Hematopoietic multipotent progenitor cell treated with erythropoietin and hydrocortisone succinate and interleukin-3 and kit ligand, for 15 days (in vitro differentiated cells): ENCODE measurements around the gene ATP8B1.
"Not testable (repeated sequence)": the region's sequence is repeated elsewhere in the genome, so short reads cannot be mapped to it uniquely, and the experiment has no call there.

Experiments used
- DNase-seq: peaks from one replicate; pipeline ENCODE4 v3.0.0-alpha.2; 2015; ENCODE audit warnings: low spot score

ATP8B1 gene

DNA sequence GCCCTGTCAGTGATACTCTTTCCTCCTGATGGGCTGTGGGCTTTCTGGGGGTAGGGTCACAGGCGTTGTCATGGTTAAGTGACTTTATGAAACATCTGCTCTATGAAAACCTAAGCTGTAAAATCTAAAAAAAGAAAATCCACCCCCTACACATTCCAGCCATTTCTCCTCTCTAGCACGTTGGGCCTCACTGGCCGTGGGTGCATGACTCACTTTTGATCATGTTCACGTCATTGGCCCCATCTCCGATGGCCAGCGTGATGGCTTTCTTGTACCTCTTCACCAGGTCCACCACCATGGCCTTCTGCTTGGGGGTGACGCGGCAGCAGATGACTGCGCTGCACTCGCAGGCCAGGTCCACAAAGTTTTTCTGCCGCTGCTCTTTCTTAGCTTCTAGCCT is 142.2 kb downstream of the ATP8B1 start:
- no peak for DNase-seq

DNA sequence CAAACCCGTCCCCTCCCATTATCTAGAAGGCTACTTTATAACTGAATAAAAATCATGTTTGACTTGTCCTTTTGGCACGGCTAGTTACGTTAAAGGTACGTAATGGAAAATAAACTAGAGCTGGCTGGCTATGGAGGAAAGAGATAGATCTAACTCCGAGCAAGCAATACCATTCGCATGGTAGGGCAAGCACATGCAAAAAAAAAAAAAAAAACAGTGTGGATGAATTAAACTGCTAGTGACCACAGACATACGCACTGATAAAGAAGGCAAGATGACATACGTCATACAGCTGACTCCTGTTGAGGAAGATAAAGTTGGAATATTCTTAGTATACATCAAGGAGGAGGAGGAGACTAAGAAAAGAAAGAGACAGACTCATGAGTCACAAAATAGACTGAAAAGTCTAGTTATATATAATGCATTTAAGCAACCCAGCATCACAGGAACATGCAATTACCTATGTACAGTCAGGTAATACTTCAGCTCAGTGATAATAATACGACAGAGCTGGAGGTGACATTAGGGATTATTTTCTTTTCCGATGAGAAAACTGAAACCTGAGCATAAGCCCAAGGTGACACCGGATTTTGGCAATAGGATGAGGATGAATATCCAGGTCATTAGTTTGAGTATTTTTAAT is 143.5 kb downstream of the ATP8B1 start:
- peak; percentile 96 for DNase-seq

DNA sequence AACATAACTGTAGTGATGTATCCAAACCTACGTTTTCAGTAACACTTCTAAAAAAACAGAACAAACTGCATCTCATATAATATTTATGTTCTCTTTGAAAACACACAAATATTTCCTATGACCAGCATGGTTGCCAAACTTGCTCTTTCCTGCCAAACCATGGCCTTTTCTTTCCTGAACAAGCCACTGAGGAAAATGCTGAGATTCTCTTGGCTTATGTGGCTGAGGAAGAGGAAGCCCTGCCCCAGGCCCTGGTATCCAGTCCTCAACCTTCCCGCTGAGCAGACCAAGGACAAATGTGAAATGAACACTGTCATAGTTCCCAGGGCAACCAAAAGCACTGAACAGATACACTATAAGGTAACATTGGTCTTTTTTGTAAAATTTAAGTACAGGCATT is 145.6 kb downstream of the ATP8B1 start:
- no peak for DNase-seq

- DNase-seq, result no peak
These were observed 147.4 kb downstream of the ATP8B1 start for GRCh38 chr18:57655740-57656139.

GRCh38 chr18:57651914-57652313 is 151.2 kb downstream of the ATP8B1 start:
- no peak for DNase-seq

- peak; percentile 77 for DNase-seq
These were observed 153.3 kb downstream of the ATP8B1 start for GRCh38 chr18:57649556-57650500.

GRCh38 chr18:57648414-57648813 is 154.7 kb downstream of the ATP8B1 start:
- DNase-seq, result no peak

GRCh38 chr18:57644540-57644939 is 158.6 kb downstream of the ATP8B1 start:
- peak; percentile 66 for DNase-seq

DNA sequence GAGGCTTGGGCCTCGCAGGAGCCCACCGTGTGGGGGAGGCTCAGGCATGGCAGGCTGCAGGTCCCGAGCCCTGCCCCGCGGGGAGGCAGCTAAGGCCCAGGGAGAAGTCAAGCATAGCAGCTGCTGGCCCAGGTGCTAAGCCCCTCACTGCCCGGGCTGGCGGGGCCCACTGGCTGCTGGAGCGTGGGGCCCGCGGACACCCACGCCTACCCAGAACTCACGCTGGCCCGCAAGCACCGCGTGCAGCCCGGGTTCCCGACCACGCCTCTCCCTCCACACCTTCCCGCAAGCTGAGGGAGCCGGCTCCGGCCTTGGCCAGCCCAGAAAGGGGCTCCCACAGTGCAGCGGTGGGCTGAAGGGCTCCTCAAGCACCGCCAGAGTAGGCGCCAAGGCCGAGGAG is 159.4 kb downstream of the ATP8B1 start:
- not testable (repeated sequence) for DNase-seq

DNA sequence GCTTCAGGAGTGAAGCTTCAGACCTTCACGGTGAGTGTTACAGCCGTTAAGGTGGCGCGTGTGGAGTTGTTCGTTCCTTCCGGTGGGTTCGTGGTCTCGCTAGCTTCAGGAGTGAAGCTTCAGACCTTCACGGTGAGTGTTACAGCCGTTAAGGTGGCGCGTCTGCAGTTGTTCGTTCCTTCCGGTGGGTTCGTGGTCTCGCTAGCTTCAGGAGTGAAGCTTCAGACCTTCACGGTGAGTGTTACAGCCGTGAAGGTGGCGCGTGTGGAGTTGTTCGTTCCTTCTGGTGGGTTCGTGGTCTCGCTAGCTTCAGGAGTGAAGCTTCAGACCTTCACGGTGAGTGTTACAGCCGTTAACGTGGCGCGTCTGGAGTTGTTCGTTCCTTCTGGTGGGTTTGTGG is 160.7 kb downstream of the ATP8B1 start:
- DNase-seq, result not testable (repeated sequence)

- no peak for DNase-seq
These were observed 162.4 kb downstream of the ATP8B1 start for GRCh38 chr18:57640749-57641148.

GRCh38 chr18:57640236-57640635 is 162.9 kb downstream of the ATP8B1 start:
- no peak for DNase-seq

GRCh38 chr18:57635003-57635822 is 167.9 kb downstream of the ATP8B1 start:
- no peak for DNase-seq

GRCh38 chr18:57631697-57632096 is 171.4 kb downstream of the ATP8B1 start:
- DNase-seq, result peak; percentile 82

GRCh38 chr18:57630754-57631595 is 172.1 kb downstream of the ATP8B1 start:
- DNase-seq, result no peak

DNA sequence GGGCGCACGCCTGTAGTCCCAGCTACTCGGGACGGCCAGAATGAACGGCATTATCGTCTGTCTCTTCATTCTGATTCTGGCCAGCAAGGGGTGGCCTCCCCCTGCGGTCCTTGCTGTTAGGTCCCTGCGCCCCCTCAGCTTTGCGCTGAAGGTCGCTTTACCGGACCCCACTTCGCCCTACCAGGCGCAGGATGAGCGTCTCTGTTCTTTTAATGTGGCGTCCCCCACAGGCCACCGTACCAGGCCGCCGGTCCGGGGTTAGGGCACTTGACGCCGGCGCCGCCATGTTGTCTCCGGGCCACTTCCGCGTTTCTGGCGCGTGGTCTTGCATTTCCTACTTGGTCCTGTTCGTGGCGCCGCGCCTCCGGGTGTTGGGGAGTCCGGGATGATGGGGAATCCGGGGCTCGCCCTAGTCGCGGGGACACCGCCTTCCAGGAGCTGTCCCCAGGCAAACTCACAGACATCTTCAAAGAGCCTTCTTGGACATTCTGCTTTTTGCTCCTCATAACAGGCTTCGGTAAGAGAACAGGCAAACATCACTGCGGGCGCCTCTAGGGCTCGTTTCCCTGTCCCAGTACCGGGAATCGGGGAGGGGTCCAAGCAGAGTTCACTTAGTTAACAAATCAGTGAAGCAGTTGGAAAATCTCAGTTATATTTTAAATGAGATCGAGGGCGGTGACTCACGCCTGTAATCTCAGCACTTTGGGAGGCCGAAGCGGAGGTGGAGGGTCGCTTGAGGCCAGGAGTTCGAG is 172.9 kb downstream of the ATP8B1 start:
- peak; percentile 89 for DNase-seq

DNA sequence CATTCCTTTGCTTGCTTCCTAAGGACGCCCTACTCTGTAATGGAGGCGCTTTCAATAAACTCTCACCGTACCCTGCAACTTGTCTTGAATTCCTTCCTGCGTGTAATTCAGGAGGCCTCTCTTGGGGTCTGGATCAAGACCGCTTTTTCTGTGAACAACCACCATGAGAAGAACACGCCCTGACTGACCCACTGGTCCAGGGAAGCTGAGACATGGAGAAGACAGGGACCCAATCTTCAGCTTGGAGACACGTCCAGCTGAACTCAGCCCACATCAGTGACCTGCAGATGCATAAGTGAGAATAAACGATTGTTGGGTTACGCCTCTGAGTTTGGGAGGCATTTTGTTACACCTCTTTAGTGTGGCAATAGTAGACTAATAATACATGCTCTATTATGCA is 173.7 kb downstream of the ATP8B1 start:
- no peak for DNase-seq

GRCh38 chr18:57627488-57627887 is 175.6 kb downstream of the ATP8B1 start:
- no peak for DNase-seq

GRCh38 chr18:57624988-57625387 is 178.1 kb downstream of the ATP8B1 start:
- no peak for DNase-seq

DNA sequence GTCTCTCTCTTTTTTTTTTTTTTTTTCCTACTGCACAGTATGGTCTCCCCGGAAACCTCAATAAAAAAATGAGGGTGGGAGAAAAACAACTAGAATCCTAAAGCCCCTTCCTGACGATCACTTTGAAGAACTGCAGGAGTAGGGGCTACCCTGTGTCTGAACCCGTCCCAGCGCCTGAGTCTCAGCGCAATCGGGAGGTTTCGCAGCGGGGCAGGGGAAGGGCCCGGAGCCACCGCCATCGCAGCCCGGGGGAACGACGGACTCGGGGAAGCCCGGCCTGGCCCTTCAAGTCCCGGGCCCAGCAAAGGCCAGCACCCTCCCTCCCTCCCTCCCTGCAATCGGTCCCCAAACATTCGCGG is 181.9 kb downstream of the ATP8B1 start:
- DNase-seq, result peak; percentile 45

GRCh38 chr18:57619876-57620275 is 183.2 kb downstream of the ATP8B1 start:
- no peak for DNase-seq
